ENCODE data around the gene ASB2.

Gene ASB2

DNA sequence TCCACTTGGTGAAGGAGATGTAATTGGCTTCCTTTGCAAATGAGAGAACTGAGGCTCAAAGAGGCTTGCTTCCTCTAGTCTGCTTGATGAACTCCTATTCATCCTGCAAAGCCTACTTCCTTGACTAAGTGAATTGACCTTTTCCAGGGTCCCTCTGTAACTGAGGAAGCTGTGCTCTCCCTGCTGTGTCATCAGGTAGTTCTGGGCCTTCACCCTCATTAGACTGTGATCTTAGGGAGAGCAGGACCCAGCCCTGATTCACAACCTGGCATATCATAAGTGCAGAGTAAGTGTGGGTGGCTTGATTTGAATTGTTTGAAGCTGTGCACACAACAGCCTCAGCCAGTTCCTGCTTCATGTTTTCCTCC lies 16.3 kb downstream of the ASB2 start:
- DNase-seq, result no peak

DNA sequence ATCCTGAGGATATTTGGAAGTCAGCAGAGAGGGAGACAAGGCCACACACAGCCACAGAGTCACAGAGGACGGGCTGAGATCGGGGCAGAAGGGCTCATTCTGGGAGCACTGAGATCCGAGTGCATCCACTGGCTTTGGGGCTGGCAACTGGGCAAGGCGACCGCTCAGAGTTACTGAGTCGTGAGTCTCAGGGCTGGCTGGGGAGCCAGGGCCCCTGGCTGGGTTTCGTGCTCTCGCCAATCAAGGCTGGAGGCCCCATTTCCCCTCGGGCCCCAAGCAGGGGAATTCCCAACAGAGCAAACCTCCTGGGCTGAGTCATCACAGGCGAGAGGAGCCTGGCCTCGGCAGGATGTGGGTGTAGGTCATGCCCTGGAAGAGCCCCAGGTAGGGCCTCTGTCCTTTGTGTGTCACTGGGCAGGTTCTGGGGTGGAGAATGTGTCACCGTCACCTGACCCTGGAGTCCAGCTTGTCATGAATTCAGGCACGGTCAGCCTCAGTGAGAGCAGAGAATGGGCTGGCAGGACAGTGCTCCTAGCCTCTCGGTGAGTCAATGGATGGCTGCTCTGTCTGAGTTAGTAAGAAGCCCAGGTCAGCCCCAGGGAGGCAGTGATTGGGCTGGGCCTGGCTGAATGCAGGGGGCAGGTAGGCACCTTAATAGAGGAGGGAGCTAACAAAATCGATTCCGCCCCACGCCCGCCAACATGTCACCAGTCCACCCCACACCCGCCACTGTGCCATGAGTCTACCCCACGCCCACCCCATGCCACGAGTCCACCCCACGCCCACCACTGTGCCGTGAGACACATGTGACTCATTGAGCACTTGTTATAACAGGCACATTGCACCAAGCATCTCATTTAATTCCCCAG lies 16.9 kb downstream of the ASB2 start:
- DNase-seq, result peak; percentile 89

DNA sequence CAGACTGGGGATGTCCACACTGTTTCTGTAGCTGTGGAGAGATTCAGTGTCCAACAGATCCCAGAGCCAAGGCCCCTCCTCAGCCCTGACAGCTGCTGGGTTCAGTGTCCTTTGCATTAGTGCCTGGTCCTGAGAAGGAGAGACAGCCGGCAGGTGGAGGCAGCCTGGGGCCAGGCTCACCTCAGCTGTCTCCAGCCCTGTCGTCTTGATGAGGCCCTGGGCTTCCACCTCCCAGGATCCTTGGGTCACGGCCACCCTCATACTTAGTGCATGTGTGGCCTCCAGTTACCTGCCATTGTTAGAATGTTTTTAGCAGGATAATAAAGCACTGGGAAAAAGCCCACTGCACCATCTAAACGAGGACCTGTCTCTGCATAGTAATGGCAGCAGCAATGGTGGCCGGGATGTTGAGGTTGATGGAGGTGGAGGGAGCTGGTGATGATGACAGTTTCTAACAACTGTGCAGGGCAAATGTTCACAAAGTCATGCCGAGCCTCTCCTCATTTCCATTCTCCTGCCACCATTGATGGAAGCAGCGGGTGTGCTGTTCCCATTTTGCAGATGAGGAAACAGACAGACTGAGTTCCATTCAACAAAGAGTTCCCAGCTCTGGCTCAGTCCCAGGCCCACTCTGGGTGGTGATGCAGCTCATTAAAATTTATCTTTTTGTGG lies 17.7 kb downstream of the ASB2 start:
- DNase-seq, result no peak

DNA sequence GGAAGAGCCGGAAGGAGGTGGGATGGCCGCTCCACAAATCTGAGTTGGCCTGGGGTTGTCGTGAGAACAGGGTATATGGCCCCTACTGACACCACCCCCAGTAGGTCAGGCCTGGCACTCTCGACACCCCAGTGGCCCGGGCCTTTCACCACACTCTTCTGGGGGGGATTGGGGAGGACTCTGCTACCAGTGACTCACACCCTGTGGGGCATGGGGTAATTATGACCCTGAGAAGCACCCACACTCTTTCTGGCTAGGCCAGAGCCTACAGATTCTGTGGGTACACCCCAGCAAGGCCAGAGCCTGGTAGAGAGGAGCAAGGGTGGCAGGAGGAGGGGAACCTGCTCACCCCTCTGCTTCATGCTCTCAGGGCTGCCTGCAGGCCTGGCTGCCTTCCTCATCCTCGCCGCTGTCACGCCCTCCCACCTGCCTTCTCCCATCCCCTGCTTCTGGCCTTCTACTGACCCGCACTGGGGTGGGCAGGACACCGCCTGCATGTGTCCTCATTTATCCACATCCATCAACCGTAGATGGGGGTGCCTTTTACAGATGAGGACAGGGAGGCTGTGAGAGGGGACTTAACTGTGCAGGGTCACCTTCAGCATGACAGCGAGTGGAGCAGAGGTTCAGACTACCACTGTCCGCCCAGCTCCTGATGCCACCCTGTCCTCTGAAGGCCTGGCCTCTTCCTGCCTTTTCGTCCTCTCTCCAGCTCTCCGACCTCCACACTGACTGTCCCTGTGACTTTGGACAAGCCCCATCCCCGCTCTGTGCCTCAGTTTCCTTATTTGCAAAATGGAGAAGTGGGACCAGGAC lies 18.4 kb downstream of the ASB2 start:
- no peak for DNase-seq

DNA sequence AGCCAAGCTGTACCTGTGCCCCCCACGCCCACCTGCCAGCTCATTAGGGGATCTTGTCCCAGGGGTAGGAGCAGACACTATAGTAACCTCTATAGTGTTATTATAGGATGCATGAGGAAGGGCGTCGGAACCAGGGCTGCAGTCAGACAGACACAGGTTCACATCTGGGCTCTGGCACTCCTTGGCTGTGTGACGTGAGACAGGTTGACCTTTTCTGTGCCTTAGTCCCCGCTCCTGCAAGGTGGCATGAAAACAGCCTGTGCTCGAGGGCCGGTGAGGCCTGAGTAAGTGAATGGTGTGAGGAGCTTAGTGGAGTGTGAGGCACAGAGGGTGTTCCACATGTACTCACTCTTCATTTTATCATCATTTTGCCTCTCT lies 19.0 kb downstream of the ASB2 start:
- no peak for DNase-seq

DNA sequence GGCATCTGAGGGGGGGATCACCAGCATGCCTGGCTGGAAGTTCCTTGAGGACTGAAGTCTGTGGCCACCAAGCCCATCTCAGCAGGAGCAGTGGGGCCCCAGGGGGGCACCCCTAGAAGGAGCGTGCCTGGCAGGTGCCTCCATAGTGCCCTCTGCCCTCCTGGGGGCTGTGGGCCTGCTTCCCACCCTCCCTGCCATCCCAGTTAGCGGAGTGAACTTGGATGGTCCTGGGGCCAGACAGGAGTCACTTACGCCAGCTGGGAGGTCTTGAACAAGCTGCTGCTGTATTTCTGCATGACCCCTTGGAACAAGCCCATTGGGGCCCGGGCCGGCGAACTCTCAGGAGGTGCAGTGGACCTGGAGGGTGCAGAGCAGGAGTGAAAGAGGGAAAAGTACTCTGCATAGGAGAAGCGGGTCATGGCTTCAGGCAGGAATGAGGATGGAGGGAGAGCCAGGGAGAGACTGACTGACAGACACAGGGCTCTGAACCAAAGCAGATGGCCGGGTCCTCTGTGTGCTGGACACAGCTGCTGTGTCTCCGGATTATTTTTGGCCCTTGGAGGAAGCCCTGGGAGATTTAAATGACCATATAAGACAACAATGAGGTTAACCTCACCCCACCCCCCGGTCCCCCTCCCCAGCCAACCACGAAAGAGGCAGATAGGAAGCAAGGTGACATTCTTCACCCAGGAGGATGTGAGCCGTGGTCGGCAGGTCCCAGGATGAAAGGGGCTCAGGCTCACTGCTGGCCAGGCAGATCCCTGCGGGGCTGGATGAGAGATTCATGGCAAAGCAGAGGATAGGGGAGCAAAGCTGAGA lies 19.6 kb downstream of the ASB2 start:
- no peak for DNase-seq

DNA sequence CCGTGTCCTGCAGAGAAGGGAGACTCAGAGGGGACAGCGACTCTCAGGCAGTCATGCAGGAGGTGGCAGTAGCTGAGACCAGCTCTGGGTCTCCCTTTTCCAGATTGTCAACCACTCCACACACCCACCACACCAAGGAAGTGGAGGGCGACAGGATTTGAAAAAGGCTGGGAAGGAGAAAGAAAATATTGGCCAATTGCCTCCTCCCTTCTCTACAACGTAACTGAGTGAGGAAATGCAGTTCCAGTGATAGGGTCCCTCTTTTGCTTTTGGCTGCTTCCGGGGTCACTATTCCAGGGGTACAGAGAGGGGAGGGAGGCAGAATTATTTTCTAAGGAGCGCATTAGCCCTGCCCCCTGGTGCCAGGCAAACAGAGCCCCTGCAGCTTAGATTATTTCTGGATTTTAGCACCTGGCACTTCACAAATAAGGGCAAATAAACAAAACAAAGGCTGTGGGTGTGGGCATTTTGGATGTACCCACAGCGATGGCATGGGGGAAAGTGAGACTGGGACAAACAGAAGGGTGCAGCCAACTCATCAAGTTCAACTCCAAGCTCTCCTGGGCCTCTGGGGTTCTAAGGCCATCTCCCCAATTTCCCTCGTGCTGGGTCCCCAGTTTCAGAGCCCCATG lies 20.4 kb downstream of the ASB2 start:
- DNase-seq, result no peak

DNA sequence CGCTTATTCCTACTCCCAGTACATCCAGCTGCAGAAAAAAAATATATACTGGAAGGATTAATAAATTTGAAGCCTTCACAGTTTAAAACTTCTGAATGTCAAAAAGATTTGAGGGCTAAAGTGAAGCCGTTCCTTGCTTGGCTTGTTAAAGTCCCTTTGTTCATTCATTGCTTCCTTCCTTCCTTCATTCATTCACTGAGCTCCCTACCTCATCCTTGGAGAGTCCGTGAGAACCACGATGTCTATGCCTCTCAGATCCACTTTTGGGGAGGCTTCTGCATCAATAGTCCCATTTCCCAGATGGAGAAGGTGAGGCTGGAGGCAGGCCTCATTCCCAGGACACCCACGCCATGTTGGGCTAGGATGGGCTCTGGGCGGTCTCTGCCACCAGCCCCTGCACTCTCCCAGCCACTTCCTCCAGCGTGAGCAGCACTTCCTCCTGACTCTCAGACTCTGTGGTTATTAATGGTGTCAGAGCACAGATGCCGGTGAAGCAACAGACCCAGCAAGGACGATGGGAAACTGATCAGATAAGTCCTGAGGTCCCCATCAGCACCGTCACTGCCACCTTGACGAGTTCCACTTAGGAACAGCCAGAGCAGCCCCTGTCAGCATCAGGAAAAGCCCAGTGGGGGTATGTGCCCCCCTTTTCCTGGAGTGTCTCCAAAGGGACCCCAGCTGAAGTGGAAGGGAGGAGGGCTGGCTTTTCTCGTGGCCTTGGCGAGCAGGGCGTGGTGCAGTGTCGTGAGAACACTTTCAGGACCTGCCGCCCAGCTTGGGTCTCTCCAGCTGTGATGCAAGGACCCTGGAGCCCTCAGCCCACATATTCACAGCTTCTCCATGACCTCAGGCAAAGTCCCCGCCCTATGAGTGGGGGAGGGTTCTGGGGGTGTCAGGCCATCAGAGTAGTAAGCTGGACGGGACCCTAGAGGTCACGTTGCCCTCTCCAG lies 21.2 kb downstream of the ASB2 start:
- no peak for DNase-seq

DNA sequence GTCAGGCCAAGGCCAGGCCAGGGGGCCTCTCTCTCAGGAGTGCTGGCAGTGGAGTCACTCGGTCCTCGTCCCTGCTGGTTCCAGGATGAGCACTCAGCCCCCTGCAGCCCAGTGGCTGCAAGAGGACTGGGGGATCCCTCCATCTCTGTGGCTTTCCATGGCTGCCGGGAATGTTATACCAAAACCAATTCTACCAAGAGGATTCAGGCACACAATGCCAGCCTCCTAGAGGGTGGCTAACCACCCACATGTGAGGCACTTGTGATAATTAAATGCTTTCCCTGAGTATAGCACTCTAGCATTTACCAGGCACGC lies 21.9 kb downstream of the ASB2 start:
- no peak for DNase-seq

DNA sequence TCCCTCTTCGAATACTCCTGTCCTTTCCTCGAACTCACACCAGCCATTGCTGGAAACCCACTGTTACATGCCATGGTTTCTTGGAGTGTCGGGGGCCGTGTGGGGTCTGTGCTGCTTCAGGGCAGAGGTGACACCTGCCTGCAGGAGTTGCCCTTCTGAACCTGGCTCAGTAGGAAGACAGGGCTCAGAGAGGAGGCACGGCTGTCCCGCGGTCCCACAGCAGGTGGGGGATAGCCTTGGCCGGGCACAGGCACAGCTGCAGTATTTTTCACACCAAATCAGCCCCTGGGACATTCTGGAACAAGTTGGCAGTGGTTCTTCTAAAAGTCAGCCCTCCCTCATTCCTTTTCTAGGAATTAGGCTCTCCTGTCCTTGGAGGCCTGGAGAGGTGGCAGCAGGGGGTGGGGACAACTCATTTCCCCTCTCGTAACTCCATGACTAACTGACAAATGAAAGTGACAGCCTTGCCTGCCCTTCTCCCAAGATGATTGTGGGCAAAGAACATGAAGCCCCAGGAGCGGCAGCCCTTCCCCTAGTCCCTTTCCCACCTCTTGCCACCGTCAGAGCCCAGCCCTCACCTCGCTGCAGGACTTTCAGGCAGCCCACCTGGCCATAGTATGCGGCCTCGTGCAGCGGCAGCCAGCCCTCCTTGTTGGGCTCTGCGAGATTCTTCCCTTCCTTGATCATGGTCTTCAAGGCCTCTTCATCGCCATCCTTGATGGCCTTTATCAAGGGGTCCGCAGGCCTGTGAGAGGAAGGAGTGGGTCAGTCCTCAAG lies 22.4 kb downstream of the ASB2 start:
- DNase-seq, result no peak

DNA sequence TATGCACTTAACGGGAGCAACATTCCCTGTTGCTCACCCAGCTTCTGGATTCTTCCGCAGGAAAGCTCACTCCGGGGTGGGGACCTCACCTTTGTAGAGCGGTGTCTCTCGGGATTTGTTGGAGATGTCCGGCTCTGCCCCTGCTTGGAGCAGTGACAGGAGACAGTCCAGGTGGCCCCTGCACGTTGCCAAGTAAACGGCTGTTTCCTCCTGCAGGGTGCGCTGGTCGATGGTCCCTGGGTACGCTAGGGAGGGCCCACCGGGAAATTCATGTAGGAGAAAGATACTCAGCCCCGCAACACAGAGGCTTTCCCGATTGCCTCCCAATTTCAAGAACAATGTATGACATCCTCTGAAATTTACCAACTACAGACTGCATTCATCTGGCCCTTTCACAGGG lies 23.1 kb downstream of the ASB2 start:
- DNase-seq, result no peak

DNA sequence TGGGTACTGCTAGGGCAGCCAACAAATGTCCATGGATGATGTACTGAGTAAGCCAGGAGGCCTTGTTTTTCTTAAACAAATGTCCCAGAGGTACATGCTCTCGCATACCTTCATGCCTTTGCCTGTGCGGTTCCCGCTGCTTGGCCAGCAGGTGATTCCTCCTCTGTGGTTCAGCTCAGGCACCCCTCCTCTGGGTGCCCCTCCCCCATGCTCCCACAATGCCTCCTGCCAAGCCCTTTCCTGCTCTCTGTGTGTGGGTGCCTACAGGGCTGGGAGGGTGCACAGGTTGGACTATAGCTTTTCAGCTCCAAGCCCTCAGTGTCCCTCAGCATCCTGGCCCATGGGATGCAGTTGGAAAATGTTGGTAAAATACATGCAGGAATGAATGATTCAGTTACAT lies 23.5 kb downstream of the ASB2 start:
- no peak for DNase-seq

DNA sequence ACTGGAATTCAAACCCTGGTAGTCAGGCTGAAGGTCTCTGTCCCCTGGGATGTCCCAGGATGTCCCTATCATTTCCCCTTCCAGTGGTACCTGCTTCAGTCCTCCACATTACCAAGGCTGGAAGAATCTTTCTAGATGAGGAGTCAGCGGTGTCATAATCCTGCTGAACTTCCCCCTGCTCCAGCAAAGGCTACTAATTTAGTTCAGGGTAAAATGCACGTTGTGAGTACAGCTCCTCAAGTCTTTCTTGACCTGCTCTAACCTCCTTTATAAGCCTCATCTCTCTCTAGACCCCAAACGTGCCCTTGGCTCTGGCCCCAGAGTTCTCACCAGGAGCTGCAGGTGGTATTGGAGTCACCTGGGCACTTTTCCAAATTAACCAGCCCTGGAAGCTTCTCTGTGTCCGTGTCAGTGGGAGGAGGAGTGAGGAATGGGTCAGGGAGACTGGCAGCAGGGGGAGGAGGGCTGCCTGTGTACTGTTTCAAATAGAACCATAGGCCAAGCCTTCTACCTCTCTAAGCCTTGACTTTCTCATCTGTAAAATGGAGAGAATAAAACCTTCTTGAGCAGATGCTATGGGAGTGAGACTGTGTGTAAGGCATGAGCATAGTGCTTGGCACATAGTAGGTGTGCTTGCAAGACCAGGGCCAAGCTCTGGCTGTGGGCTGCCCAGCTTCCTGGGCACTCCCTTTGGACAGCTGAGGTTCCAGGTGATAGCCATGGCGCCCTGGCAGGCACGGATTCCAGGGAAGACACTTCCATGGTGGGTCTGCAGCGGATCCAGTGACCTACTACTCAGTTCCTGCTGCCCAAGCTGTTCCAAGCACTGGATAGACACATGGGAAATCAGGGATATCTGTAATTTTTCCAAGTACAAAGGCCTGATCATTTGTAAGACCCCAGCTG lies 24.5 kb downstream of the ASB2 start:
- no peak for DNase-seq

DNA sequence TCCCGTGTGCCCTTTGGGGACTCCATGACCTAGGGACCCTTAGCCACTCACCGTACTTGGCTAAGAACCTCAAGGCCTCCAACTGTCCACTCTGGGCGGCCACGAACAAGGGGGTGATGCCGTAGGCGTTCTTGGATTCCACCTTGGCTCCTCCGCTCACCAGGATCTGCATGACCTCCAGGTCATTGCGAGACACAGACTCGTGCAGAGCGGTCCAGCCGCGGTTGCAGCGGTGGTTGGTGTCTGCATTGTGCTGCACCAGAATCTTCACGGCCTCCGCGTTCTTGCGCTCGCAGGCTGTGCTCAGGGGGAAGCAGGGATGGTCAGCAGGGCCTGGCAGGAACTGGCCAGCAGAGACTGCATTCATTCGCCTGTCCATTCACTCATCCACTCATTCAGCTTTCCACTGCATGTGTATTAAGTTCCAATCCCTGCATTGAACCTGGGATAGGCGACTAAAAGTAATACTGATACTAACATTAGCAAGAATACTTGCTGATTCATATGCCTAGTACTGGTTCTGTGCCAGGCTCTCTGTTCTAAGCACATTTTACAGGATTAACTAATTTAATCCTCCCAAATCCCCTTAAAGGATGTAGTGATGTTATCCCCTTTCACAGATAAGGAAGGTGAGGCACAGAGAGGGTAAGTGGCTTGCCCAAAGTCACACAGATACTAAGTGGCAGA lies 25.3 kb downstream of the ASB2 start:
- no peak for DNase-seq

DNA sequence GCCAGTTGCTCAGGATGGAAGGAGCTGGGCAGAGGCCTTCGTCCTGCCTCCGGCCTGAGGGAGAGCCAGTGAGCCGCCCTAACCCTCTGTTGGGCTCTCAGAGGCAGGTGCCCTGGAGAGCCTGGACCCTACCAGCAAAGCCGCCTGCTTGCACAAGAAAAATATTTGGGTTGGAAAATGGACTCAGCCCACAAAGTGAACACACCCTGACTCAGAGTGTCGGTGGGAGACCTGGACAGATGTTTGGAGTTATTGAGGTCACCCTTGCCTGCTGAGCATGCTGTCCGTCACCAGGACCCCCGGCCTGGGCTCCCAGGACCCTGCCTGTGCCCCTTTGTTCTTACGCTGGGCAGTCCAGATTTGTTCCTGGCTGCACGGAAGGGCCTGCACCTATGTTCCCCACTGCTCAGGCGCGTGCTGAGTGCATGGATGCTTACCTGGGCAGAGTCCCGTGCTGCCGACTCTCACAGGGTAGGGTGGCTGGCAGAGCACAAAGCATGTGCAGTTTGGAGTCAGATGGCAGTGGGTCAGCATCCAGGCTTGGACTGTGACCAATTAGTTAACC lies 26.8 kb downstream of the ASB2 start:
- DNase-seq, result no peak

DNA sequence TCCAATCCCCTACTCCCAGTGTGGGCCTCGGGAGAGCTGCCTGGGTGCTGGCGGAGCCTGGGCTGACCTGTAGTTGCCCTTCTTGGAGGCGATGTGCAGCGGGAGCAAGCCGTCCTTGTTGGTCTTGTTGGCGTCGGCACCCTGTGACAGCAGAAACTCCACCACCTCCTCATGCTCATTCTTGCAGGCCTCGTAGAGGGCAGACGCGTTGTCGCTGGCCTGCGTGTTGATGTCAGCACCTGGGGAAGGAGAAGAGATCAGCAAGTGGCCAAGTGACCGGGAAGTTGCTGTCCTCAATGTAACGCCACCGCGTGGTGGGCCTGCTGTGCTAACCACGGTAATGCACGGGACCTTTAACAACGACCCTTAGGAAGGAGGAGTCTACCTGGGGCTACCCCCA lies 29.1 kb downstream of the ASB2 start:
- no peak for DNase-seq

DNA sequence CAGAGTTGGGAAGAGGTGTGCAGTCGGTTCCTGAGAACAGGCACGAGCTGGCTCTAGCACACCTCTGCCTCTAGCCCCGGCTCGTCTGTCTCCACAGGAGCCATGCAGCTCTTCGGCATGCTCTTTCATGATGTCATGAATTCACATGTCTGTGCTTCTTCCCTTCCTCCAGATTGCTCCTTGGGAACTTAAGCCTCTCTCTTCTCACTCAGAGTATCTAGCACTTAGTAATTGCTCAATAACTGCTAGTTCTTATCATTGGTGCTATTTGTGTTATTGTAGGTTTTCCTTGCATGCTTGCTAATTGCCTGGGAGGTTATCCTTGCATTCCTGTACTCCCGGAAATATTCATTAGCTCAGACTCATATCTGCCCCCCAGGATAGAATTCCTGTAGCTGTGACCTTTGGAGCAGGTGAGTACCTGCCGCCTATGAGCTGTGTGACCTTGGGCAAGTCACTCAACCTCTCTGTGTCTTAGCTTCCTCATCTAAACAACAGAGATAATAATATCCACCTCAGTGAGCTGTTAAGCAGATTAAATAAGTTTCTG lies 29.8 kb downstream of the ASB2 start:
- no peak for DNase-seq

DNA sequence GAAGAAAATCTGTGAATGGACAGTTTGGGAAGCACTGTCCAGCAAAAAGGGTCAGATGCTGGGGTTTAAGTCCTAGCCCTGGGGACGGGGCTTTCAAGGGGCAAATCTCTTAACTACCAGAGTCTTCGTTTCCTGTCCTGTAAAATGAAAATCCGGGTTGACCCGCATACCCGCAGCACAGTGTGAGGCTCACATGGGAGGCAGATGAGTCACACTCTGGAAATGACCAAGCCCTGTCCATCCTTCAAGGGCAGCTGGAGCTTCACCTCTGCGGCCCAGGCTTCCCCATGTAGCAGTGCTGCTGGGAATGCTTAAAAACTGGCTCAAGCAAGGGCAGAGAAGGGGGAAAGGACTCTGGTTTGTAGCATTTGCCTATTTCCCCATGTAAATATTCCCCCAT lies 30.3 kb downstream of the ASB2 start:
- DNase-seq, result no peak
